Measurements from ENCODE around the gene YBEY. TPM values are rescaled to one million over a fixed set of nuclear protein-coding genes. Genes with fewer than 3 reads are reported as not detected.

The YBEY gene
- total and polyA plus RNA-seq, 2 of the 13 experiments (the other 11 are each of a cell fraction or from before 2014, with no cell fraction given) = 6.5 to 8.9 TPM

DNA sequence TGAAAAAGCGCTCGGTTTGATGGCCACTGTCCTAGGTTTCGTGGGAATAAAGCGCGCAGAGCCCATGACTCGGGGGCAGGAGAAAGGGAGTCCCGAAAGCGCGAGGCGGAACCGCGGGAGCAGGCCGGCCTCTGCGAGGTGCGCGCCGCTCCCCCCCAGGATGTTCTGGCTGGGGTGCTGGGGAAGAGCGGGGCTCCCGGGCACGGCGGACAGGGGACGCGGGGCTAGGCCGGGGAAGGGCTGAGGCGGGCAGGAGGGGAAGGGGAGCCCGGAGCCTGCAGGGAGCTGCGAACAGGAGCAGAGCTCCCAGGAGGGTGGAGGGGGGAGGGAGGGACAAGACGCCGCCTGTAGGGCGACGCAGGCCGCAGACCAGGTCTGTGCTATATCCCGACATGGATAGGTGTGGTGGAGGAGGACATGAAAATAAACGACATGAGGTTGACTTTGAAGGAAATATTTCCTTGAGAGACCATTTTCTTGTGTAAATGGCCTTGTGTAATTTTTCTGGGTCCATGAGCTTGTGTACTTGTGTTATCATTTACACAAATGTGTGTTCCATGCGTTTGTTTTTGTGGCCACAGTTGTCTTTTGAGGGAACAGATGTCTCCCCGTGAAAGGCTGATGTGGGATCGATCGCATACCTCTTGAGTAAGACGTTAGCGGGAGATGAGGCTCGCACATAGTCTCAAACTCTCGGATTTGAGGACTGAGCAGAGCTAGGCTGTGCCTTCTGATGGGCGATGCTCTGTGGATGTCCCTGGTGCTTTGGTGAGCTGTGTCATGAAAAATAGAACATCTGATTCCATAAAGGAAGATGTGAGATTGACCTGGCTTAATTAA lies 39.2 kb downstream of the YBEY start:
- DNase-seq (ENCODE audit: low spot score) = peak; percentile 35
- Histone ChIP-seq H4K20me1 (ENCODE audit: insufficient read depth, low read length) (no peaks in the 10 kb centered on the region), H3K79me2 (ENCODE audit: insufficient read depth, low read length) (peaks cover 53% of the 10 kb centered on the region), H3K4me2 (ENCODE audit: low read depth, low read length) (peak overlapping the region; percentile 100), H3K36me3 (replicated peaks in 1 of 2; ENCODE audit: control insufficient read depth in 1 of 2, insufficient read depth in 2 of 2, low read length in 2 of 2) (peaks cover 5 to 20% of the 10 kb centered on the region in 2 experiments; a peak in 3 of 5 replicates), H3K27ac (ENCODE audit: extremely low read length, insufficient read depth, low read length) (peak overlapping the region; percentile 82), H3K9ac (ENCODE audit: insufficient read depth, low read depth, low read length) (peak overlapping the region; percentile 79), H2AFZ (ENCODE audit: low read length) (peak overlapping the region; percentile 85), H3K27me3 (ENCODE audit: control insufficient read depth in 1 of 2, insufficient read depth in 2 of 2, low read length in 2 of 2) (no peaks in the 10 kb centered on the region; a peak in 1 of 5 replicates), H3K4me1 (ENCODE audit: insufficient read depth, low read length) (peaks cover 50% of the 10 kb centered on the region), H3K4me3 (replicated peaks in 1 of 3; ENCODE audit: insufficient read depth in 1 of 3, low read depth in 2 of 3, low read length in 3 of 3) (peak overlapping the region; percentile 91 to 96 (median 95)), H3K9me3 (ENCODE audit: low read length) (no peaks in the 10 kb centered on the region)
- no TSS peak for BruUV-seq (replicated peaks)
- WGBS (ENCODE audit: low lambda C conversion rate) = 2% methylated on average over 38 of the region's 43 CpGs
- POLR2A ChIA-PET = interaction anchor here (0.6 to 1.7 kb wide), 5 partner anchors 8 to 352 kb away, joined by 3 to 4 read pairs (median 3); no protein-coding TSS in a partner anchor
- peak; percentile 56 for ATAC-seq
- intact Hi-C loops (cut with micrococcal nuclease; ENCODE audit: unreplicated experiment) = loop anchor here (1.0 to 2.0 kb wide), 2 partner anchors 39 to 94 kb away; partner anchors contain the start of gene YBEY
- FAIRE-seq = no peak
- in situ Hi-C loops (cut with HindIII; ENCODE audit: extremely low pct_ligation_motif_present, low pct_unique_long_range_greater_than_20kb) = no loop called here
- CTCF ChIA-PET (ENCODE audit: low intra/inter-chr PET ratio, low total read pairs) = interaction anchor here (1.3 kb wide), 1 partner anchor 178 kb away, joined by 5 read pairs; no protein-coding TSS in a partner anchor
- TF ChIP-seq, protein P1, sequence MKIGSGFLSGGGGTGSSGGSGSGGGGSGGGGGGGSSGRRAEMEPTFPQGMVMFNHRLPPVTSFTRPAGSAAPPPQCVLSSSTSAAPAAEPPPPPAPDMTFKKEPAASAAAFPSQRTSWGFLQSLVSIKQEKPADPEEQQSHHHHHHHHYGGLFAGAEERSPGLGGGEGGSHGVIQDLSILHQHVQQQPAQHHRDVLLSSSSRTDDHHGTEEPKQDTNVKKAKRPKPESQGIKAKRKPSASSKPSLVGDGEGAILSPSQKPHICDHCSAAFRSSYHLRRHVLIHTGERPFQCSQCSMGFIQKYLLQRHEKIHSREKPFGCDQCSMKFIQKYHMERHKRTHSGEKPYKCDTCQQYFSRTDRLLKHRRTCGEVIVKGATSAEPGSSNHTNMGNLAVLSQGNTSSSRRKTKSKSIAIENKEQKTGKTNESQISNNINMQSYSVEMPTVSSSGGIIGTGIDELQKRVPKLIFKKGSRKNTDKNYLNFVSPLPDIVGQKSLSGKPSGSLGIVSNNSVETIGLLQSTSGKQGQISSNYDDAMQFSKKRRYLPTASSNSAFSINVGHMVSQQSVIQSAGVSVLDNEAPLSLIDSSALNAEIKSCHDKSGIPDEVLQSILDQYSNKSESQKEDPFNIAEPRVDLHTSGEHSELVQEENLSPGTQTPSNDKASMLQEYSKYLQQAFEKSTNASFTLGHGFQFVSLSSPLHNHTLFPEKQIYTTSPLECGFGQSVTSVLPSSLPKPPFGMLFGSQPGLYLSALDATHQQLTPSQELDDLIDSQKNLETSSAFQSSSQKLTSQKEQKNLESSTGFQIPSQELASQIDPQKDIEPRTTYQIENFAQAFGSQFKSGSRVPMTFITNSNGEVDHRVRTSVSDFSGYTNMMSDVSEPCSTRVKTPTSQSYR (CRISPR knock-in tag; IDR thresholded peaks at IDR 0.05; ENCODE audit: borderline replicate concordance) = no peak; the same call in 1 of the 2 replicates
- TF ChIP-seq, protein P2, sequence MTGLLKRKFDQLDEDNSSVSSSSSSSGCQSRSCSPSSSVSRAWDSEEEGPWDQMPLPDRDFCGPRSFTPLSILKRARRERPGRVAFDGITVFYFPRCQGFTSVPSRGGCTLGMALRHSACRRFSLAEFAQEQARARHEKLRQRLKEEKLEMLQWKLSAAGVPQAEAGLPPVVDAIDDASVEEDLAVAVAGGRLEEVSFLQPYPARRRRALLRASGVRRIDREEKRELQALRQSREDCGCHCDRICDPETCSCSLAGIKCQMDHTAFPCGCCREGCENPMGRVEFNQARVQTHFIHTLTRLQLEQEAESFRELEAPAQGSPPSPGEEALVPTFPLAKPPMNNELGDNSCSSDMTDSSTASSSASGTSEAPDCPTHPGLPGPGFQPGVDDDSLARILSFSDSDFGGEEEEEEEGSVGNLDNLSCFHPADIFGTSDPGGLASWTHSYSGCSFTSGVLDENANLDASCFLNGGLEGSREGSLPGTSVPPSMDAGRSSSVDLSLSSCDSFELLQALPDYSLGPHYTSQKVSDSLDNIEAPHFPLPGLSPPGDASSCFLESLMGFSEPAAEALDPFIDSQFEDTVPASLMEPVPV (CRISPR knock-in tag; IDR thresholded peaks at IDR 0.05) = no peak
- no peak; the same call in 1 of the 2 replicates for TF ChIP-seq MAZ (IDR thresholded peaks at IDR 0.05; ENCODE audit: borderline replicate concordance, low read depth, low read length)
- TF ChIP-seq MAZ (CRISPR knock-in tag; IDR thresholded peaks at IDR 0.05; ENCODE audit: low read depth) = no peak
- no peak for TF ChIP-seq ZNF343 (CRISPR knock-in tag; IDR thresholded peaks at IDR 0.05)
- TF ChIP-seq ZNF256 (CRISPR knock-in tag; conservative IDR thresholded peaks at IDR 0.05) = no peak
- TF ChIP-seq ZSCAN31 (CRISPR knock-in tag; IDR thresholded peaks at IDR 0.05; ENCODE audit: low read depth) = no peak
- TF ChIP-seq MED8 (CRISPR knock-in tag; IDR thresholded peaks at IDR 0.05; ENCODE audit: insufficient replicate concordance) = no peak
- TF ChIP-seq MED1 (CRISPR knock-in tag; IDR thresholded peaks at IDR 0.05) = peak; percentile 29; the same call in 1 of the 2 replicates
- no peak for TF ChIP-seq ZNF230 (CRISPR knock-in tag; IDR thresholded peaks at IDR 0.05)
- no peak for TF ChIP-seq TSC22D2 (CRISPR knock-in tag; IDR thresholded peaks at IDR 0.05; ENCODE audit: borderline replicate concordance)
- TF ChIP-seq ISX (CRISPR knock-in tag; conservative IDR thresholded peaks at IDR 0.05) = no peak
- TF ChIP-seq ZKSCAN8 (CRISPR knock-in tag; IDR thresholded peaks at IDR 0.05; ENCODE audit: borderline replicate concordance) = no peak
- TF ChIP-seq GABPB1 (CRISPR knock-in tag; IDR thresholded peaks at IDR 0.05) = peak; percentile 1; the same call in 1 of the 2 replicates
- TF ChIP-seq ZNF234 (CRISPR knock-in tag; conservative IDR thresholded peaks at IDR 0.05) = no peak
- TF ChIP-seq FOXP1 (IDR thresholded peaks at IDR 0.05) = no peak
- TF ChIP-seq FOXP1 (CRISPR knock-in tag; IDR thresholded peaks at IDR 0.05) = no peak
- no peak for TF ChIP-seq SRY (CRISPR knock-in tag; IDR thresholded peaks at IDR 0.05)
- TF ChIP-seq ELK4 (CRISPR knock-in tag; IDR thresholded peaks at IDR 0.05; ENCODE audit: borderline replicate concordance) = no peak
